Mesendoderm (in vitro differentiated cells): Measurements from ENCODE around the gene CLCNKB.
"Not testable (repeated sequence)": the region's sequence is repeated elsewhere in the genome, so short reads cannot be mapped to it uniquely, and the experiment has no call there.

ENCODE experiments used
- DNase-seq: peaks from one replicate; pipeline ENCODE4 v3.0.0; 2013
- H2AK5ac ChIP-seq: 2 replicates; pipeline ENCODE4 v1.6.1; 2013; ENCODE audit warnings: low read length, inconsistent platforms
- H2BK120ac ChIP-seq: 2 replicates; pipeline ENCODE4 v1.6.1; 2013; ENCODE audit warnings: low read depth, mild to moderate bottlenecking, low read length, moderate library complexity, mixed read lengths
- H2BK15ac ChIP-seq: replicated peaks from 2 replicates; pipeline ENCODE4 v1.6.1; 2013; ENCODE audit warnings: low read depth, mild to moderate bottlenecking, moderate library complexity
- H2BK5ac ChIP-seq: 2 replicates; pipeline ENCODE4 v1.6.1; 2013; ENCODE audit warnings: low read length, inconsistent platforms
- H3K18ac ChIP-seq: 2 replicates; pipeline ENCODE4 v1.6.1; 2013; ENCODE audit warnings: mild to moderate bottlenecking, low read length, mixed read lengths
- H3K23ac ChIP-seq: one replicate; pipeline ENCODE4 v1.6.1; 2013; ENCODE audit warnings: low read length
- H3K27ac ChIP-seq: 2 replicates; pipeline ENCODE4 v1.5.1; 2013; ENCODE audit warnings: low read depth, mild to moderate bottlenecking, inconsistent platforms, low read length, moderate library complexity
- H3K27me3 ChIP-seq: 2 replicates; pipeline ENCODE4 v1.6.1; 2013; ENCODE audit warnings: low read length, control low read depth, mild to moderate bottlenecking, inconsistent platforms; ENCODE audit not compliant: insufficient read depth, poor library complexity
- H3K36me3 ChIP-seq: 2 replicates; pipeline ENCODE4 v1.6.1; 2013; ENCODE audit warnings: low read length, inconsistent platforms; ENCODE audit not compliant: control insufficient read depth, insufficient read depth
- H3K4ac ChIP-seq: one replicate; pipeline ENCODE4 v1.6.1; 2013; ENCODE audit warnings: low read depth, mild to moderate bottlenecking, low read length, moderate library complexity
- H3K4me1 ChIP-seq: 2 replicates; pipeline ENCODE4 v1.6.1; 2013; ENCODE audit warnings: low read depth, low read length, inconsistent platforms; ENCODE audit not compliant: control insufficient read depth
- H3K4me2 ChIP-seq: 2 replicates; pipeline ENCODE4 v1.6.1; 2013; ENCODE audit warnings: low read length
- H3K4me3 ChIP-seq: 2 replicates; pipeline ENCODE4 v1.5.1; 2013; ENCODE audit warnings: mild to moderate bottlenecking, low read length
- H3K56ac ChIP-seq: one replicate; pipeline ENCODE4 v1.6.1; 2013; ENCODE audit warnings: low read length
- H3K79me1 ChIP-seq: 2 replicates; pipeline ENCODE4 v1.6.1; 2013; ENCODE audit warnings: low read length, inconsistent platforms
- H3K79me2 ChIP-seq: 2 replicates; pipeline ENCODE4 v1.6.1; 2013; ENCODE audit warnings: mild to moderate bottlenecking, low read length; ENCODE audit not compliant: control insufficient read depth, insufficient read depth
- H3K9ac ChIP-seq: 2 replicates; pipeline ENCODE4 v1.6.1; 2013; ENCODE audit warnings: low read length, inconsistent platforms
- H4K5ac ChIP-seq: one replicate; pipeline ENCODE4 v1.6.1; 2013; ENCODE audit warnings: low read length
- H4K8ac ChIP-seq: one replicate; pipeline ENCODE4 v1.6.1; 2013; ENCODE audit warnings: low read depth, mild to moderate bottlenecking, control low read depth, low read length, moderate library complexity
- WGBS: extraction: QIAGEN DNeasy Blood & Tissue Kit; methylation state at CpG from one replicate; pipeline ENCODE4 v1.1.7; 2013; ENCODE audit warnings: low lambda C conversion rate, missing lambda C conversion rate; ENCODE audit not compliant: insufficient coverage; ENCODE audit errors: extremely low coverage; 5-methylcytosine and 5-hydroxymethylcytosine counted together

The CLCNKB gene

GRCh38 chr1:16019644-16020277, 23.8 kb upstream of the CLCNKB start:
- no peak overlapping the region for H2AK5ac ChIP-seq
- no peaks in the 10 kb centered on the region for H3K27me3 ChIP-seq
- H4K8ac ChIP-seq: no peak overlapping the region
- no peak overlapping the region for H3K4ac ChIP-seq
- H3K36me3 ChIP-seq: no peaks in the 10 kb centered on the region
- WGBS: no CpG with 5 or more reads among the region's 9 CpGs
- peak; percentile 32 for DNase-seq
- H3K18ac ChIP-seq: no peak overlapping the region
- no peak overlapping the region for H2BK5ac ChIP-seq
- H3K9ac ChIP-seq: no peak overlapping the region
- H3K79me2 ChIP-seq: no peaks in the 10 kb centered on the region
- H3K4me1 ChIP-seq: no peaks in the 10 kb centered on the region
- H3K27ac ChIP-seq: no peak overlapping the region
- H3K23ac ChIP-seq: no peak overlapping the region
- H3K4me3 ChIP-seq: no peak overlapping the region
- H3K79me1 ChIP-seq: no peaks in the 10 kb centered on the region
- no peak overlapping the region for H3K4me2 ChIP-seq
- H2BK120ac ChIP-seq: no peak overlapping the region
- H3K56ac ChIP-seq: no peak overlapping the region
- H2BK15ac ChIP-seq: no peak overlapping the region
- H4K5ac ChIP-seq: no peak overlapping the region

GRCh38 chr1:16020325-16020724, 23.3 kb upstream of the CLCNKB start:
- Histone ChIP-seq H2BK120ac (no peak overlapping the region), H3K79me2 (no peaks in the 10 kb centered on the region), H2AK5ac (no peak overlapping the region), H2BK5ac (no peak overlapping the region), H3K4ac (no peak overlapping the region), H3K4me1 (no peaks in the 10 kb centered on the region), H4K8ac (no peak overlapping the region), H3K4me2 (no peak overlapping the region), H3K79me1 (no peaks in the 10 kb centered on the region), H3K36me3 (no peaks in the 10 kb centered on the region), H3K27me3 (no peaks in the 10 kb centered on the region), H3K9ac (no peak overlapping the region), H2BK15ac (no peak overlapping the region), H3K27ac (no peak overlapping the region), H4K5ac (no peak overlapping the region), H3K56ac (no peak overlapping the region), H3K4me3 (no peak overlapping the region), H3K18ac (no peak overlapping the region), H3K23ac (no peak overlapping the region)
- no peak for DNase-seq
- WGBS: no CpG with 5 or more reads among the region's 6 CpGs

GRCh38 chr1:16020878-16021277, 22.7 kb upstream of the CLCNKB start:
- DNase-seq, H3K79me1 ChIP-seq, H4K8ac ChIP-seq, H3K79me2 ChIP-seq, H3K27me3 ChIP-seq, H3K27ac ChIP-seq, H3K4me3 ChIP-seq, H2BK120ac ChIP-seq, H3K56ac ChIP-seq, H3K18ac ChIP-seq, H3K9ac ChIP-seq, H3K23ac ChIP-seq, H3K4ac ChIP-seq, H3K36me3 ChIP-seq, H2BK15ac ChIP-seq, H2AK5ac ChIP-seq, H3K4me1 ChIP-seq, H2BK5ac ChIP-seq, H3K4me2 ChIP-seq, H4K5ac ChIP-seq: not testable (repeated sequence)
- no CpG with 5 or more reads among the region's 9 CpGs for WGBS

- DNase-seq: no peak
- H3K36me3 ChIP-seq: no peaks in the 10 kb centered on the region
- no peak within 1 kb of the TSS for H3K9ac ChIP-seq
- H3K18ac ChIP-seq: no peak within 1 kb of the TSS
- no peaks in the 10 kb centered on the region for H3K27me3 ChIP-seq
- H2BK120ac ChIP-seq: no peak within 1 kb of the TSS
- no peak within 1 kb of the TSS for H3K56ac ChIP-seq
- no peak within 1 kb of the TSS for H4K8ac ChIP-seq
- no peaks in the 10 kb centered on the region for H3K79me2 ChIP-seq
- no peak within 1 kb of the TSS for H3K27ac ChIP-seq
- no peak within 1 kb of the TSS for H2BK5ac ChIP-seq
- H3K4me2 ChIP-seq: no peak within 1 kb of the TSS
- no peaks in the 10 kb centered on the region for H3K4me1 ChIP-seq
- H3K4me3 ChIP-seq: no peak within 1 kb of the TSS
- H3K23ac ChIP-seq: no peak within 1 kb of the TSS
- no peak within 1 kb of the TSS for H2AK5ac ChIP-seq
- no peak within 1 kb of the TSS for H3K4ac ChIP-seq
- no CpG with 5 or more reads among the region's 6 CpGs for WGBS
- H3K79me1 ChIP-seq: no peaks in the 10 kb centered on the region
- no peak within 1 kb of the TSS for H4K5ac ChIP-seq
- H2BK15ac ChIP-seq: no peak within 1 kb of the TSS
These were observed 21.9 kb upstream of the CLCNKB start, which contains the start of gene CLCNKA for GRCh38 chr1:16021681-16022080. Gene CLCNKA (plus strand): TSS chr1:16022036. CDS start chr1:16022620, 584 bp downstream.

DNA sequence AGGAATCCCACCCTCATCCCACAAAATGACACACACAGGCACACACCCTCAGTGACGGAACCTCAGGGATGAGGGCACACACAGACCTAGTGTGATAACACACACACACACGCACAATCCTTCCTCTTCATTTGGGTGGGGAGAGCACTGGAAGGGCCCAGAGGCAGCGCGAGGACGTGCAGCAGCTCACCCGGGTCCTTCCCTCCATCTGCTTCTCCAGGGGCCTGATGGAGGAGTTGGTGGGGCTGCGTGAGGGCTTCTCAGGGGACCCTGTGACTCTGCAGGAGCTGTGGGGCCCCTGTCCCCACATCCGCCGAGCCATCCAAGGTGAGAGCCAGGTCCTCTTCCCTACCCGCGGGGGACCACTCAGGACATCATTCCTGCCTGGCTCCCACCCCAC, 21.2 kb upstream of the CLCNKB start:
- no peak overlapping the region for H2BK5ac ChIP-seq
- H3K23ac ChIP-seq: no peak overlapping the region
- H4K8ac ChIP-seq: no peak overlapping the region
- no peak overlapping the region for H3K27ac ChIP-seq
- H2BK120ac ChIP-seq: no peak overlapping the region
- no peak overlapping the region for H2AK5ac ChIP-seq
- no peaks in the 10 kb centered on the region for H3K79me1 ChIP-seq
- no peaks in the 10 kb centered on the region for H3K27me3 ChIP-seq
- H3K4me1 ChIP-seq: no peaks in the 10 kb centered on the region
- no peak overlapping the region for H3K9ac ChIP-seq
- H3K36me3 ChIP-seq: no peaks in the 10 kb centered on the region
- H3K18ac ChIP-seq: no peak overlapping the region
- H3K4me3 ChIP-seq: no peak overlapping the region
- H4K5ac ChIP-seq: no peak overlapping the region
- H2BK15ac ChIP-seq: no peak overlapping the region
- no peak overlapping the region for H3K4ac ChIP-seq
- H3K79me2 ChIP-seq: no peaks in the 10 kb centered on the region
- no peak overlapping the region for H3K56ac ChIP-seq
- H3K4me2 ChIP-seq: no peak overlapping the region
- WGBS: no CpG with 5 or more reads among the region's 11 CpGs
- no peak for DNase-seq

DNA sequence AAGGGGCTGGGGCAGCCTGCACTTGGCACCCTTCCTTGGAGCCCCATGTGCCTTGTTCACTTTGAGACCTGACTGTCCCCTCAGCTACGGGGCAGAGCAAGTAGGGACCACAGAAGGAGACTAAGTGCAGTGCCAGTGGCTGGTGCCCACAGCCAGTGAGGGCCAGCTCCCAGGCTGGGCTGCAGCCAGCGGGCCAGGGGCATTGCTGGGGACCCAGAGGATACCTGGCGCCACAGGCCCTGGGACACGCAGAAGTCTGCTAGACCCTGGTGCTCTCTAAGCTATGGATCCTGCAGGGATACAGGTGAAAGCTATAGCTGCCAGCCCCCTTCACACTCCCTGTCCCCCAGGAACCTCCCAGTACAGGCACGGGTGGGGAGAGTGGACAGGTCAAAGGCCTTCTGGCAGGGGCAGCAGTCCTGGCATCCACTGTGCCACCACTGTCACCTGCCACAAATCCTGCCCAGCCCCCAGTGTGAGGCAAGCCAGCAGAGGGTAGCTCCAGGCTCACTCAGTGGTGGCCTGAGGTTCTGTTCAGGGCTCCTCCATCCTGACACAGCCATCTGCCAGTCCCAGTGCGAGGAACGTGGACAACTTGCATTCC, 20.4 kb upstream of the CLCNKB start:
- no peak overlapping the region for H3K4me3 ChIP-seq
- H3K23ac ChIP-seq: no peak overlapping the region
- no peak overlapping the region for H4K5ac ChIP-seq
- no peaks in the 10 kb centered on the region for H3K36me3 ChIP-seq
- H2BK5ac ChIP-seq: no peak overlapping the region
- H3K27ac ChIP-seq: no peak overlapping the region
- H3K4me2 ChIP-seq: no peak overlapping the region
- H2BK15ac ChIP-seq: no peak overlapping the region
- H2BK120ac ChIP-seq: no peak overlapping the region
- DNase-seq: no peak
- no CpG with 5 or more reads among the region's 7 CpGs for WGBS
- no peak overlapping the region for H3K56ac ChIP-seq
- H3K9ac ChIP-seq: no peak overlapping the region
- no peak overlapping the region for H3K18ac ChIP-seq
- no peaks in the 10 kb centered on the region for H3K79me1 ChIP-seq
- H3K27me3 ChIP-seq: no peaks in the 10 kb centered on the region
- H3K4me1 ChIP-seq: no peaks in the 10 kb centered on the region
- H4K8ac ChIP-seq: no peak overlapping the region
- no peak overlapping the region for H3K4ac ChIP-seq
- H3K79me2 ChIP-seq: no peaks in the 10 kb centered on the region
- H2AK5ac ChIP-seq: no peak overlapping the region
